Astrocyte (in vitro differentiated cells and primary cell): ENCODE results near the gene SREBF1. TPM values are rescaled to one million over a fixed set of nuclear protein-coding genes. Genes with fewer than 3 reads are reported as not detected.

Experiments used
- DNase-seq: peaks from one replicate; pipeline ENCODE4 v3.0.0-alpha.2; 2010; ENCODE audit warnings: low read depth
- FAIRE-seq: peaks from 2 replicates; lab custom pipeline; 2011; peaks lifted over from hg19 to GRCh38; lab: Jason Lieb, UNC
- H2AFZ ChIP-seq: 2 replicates; pipeline ENCODE4 v1.6.0; 2012; ENCODE audit warnings: low read depth, low read length, inconsistent platforms
- H3K27ac ChIP-seq: 2 replicates; pipeline ENCODE4 v1.5.1; 2011; ENCODE audit warnings: low read depth, low read length, inconsistent platforms
- H3K27me3 ChIP-seq: 2 replicates; pipeline ENCODE4 v1.6.0; 2011; ENCODE audit warnings: low read length, inconsistent platforms; ENCODE audit not compliant: insufficient read depth
- H3K36me3 ChIP-seq: 2 replicates; pipeline ENCODE4 v1.5.1; 2011; ENCODE audit warnings: low read length, inconsistent platforms; ENCODE audit not compliant: insufficient read depth
- H3K4me1 ChIP-seq: 2 replicates; pipeline ENCODE4 v1.5.1; 2011; ENCODE audit warnings: low read length, inconsistent platforms; ENCODE audit not compliant: insufficient read depth
- H3K4me2 ChIP-seq: 2 replicates; pipeline ENCODE4 v1.6.0; 2012; ENCODE audit warnings: low read length, inconsistent platforms
- H3K4me3 ChIP-seq: 2 replicates; pipeline ENCODE4 v1.5.1; 2011; ENCODE audit warnings: low read depth, mild to moderate bottlenecking, low read length, inconsistent platforms; ENCODE audit not compliant: insufficient read depth
- H3K79me2 ChIP-seq: 2 replicates; pipeline ENCODE4 v1.6.0; 2012; ENCODE audit warnings: mild to moderate bottlenecking, low read length, inconsistent platforms; ENCODE audit not compliant: insufficient read depth
- H3K9ac ChIP-seq: 2 replicates; pipeline ENCODE4 v1.6.0; 2012; ENCODE audit warnings: mild to moderate bottlenecking, low read length, inconsistent platforms
- H3K9me3 ChIP-seq: 2 replicates; pipeline ENCODE4 v1.5.1; 2012; ENCODE audit warnings: low read depth, mild to moderate bottlenecking, low read length, inconsistent platforms; ENCODE audit not compliant: insufficient read depth
- H4K20me1 ChIP-seq: 2 replicates; pipeline ENCODE4 v1.6.0; 2012; ENCODE audit warnings: low read length, inconsistent platforms; ENCODE audit not compliant: insufficient read depth
- H3K27ac Mint-ChIP-seq: one replicate; pipeline ENCODE4 v1.8.0; 2021; ENCODE audit warnings: mild to moderate bottlenecking, mixed read lengths; ENCODE audit not compliant: unreplicated experiment
- H3K27me3 Mint-ChIP-seq: one replicate; pipeline ENCODE4 v1.8.0; 2021; ENCODE audit warnings: low read depth, mixed read lengths; ENCODE audit not compliant: unreplicated experiment
- H3K36me3 Mint-ChIP-seq: one replicate; pipeline ENCODE4 v1.8.0; 2021; ENCODE audit warnings: low read depth, mixed read lengths; ENCODE audit not compliant: unreplicated experiment
- H3K4me1 Mint-ChIP-seq: one replicate; pipeline ENCODE4 v1.8.0; 2021; ENCODE audit warnings: low read depth, mixed read lengths; ENCODE audit not compliant: unreplicated experiment
- H3K4me3 Mint-ChIP-seq: one replicate; pipeline ENCODE4 v1.8.0; 2021; ENCODE audit warnings: mild to moderate bottlenecking, moderate library complexity, mixed read lengths; ENCODE audit not compliant: unreplicated experiment
- H3K9me3 Mint-ChIP-seq: one replicate; pipeline ENCODE4 v1.8.0; 2021; ENCODE audit warnings: mild to moderate bottlenecking, mixed read lengths; ENCODE audit not compliant: unreplicated experiment
- EZH2 ChIP-seq: IDR thresholded peaks from 2 replicates; pipeline ENCODE4 v1.6.1; 2012; ENCODE audit warnings: mild to moderate bottlenecking, low read length, inconsistent platforms; ENCODE audit not compliant: insufficient read depth
- total RNA-seq: library from RNA; stranded (reverse); gene quantifications from 2 replicates; pipeline ENCODE4 v1.2.1, GENCODE V29; 2021
- TF ChIP-seq, protein P1 (sequence below): IDR thresholded peaks from 2 replicates; pipeline ENCODE4 v1.5.1; 2011; ENCODE audit warnings: low read depth, mild to moderate bottlenecking, inconsistent platforms, low read length, moderate library complexity; ENCODE audit not compliant: insufficient read depth

SREBF1 gene
- total RNA-seq, 1 donor from 2014 or later, result 65.6 TPM

DNA sequence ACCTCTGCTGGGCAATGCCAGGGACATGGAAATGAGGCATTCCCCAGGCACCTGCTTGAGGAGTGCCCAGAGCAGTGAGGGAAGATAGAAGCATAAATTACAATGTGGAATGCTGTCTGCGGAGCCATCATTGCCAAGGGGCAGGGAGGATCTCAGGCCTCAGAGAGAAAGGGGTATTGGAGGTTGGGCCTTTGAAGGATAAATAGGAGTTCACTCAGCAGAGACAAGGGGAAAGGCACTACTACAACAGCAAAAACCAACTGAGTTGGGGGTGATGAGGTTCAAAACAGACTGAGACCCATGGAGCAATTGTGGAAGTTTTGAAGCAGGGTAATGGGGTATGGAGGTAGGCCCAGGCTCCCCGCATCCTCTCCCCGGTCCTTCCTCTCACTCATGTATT lies 32.8 kb downstream of the SREBF1 start:
- Mint-ChIP-seq H3K36me3 (peaks cover 18% of the 10 kb centered on the region), H3K9me3 (no peaks in the 10 kb centered on the region), H3K4me1 (peaks cover 10% of the 10 kb centered on the region), H3K27ac (peak overlapping the region; percentile 38), H3K27me3 (no peaks in the 10 kb centered on the region), H3K4me3 (peak overlapping the region; percentile 5)
- Histone ChIP-seq H3K9ac (no peak overlapping the region), H3K9me3 (no peaks in the 10 kb centered on the region), H4K20me1 (peaks cover 70% of the 10 kb centered on the region), H3K36me3 (peaks cover 9% of the 10 kb centered on the region), H3K4me2 (no peak overlapping the region), H2AFZ (no peak overlapping the region), H3K4me3 (no peak overlapping the region), H3K4me1 (no peaks in the 10 kb centered on the region), H3K27me3 (no peaks in the 10 kb centered on the region), H3K79me2 (no peaks in the 10 kb centered on the region), H3K27ac (no peak overlapping the region)
- FAIRE-seq, result no peak
- no peak for TF ChIP-seq EZH2
- TF ChIP-seq, protein P1, sequence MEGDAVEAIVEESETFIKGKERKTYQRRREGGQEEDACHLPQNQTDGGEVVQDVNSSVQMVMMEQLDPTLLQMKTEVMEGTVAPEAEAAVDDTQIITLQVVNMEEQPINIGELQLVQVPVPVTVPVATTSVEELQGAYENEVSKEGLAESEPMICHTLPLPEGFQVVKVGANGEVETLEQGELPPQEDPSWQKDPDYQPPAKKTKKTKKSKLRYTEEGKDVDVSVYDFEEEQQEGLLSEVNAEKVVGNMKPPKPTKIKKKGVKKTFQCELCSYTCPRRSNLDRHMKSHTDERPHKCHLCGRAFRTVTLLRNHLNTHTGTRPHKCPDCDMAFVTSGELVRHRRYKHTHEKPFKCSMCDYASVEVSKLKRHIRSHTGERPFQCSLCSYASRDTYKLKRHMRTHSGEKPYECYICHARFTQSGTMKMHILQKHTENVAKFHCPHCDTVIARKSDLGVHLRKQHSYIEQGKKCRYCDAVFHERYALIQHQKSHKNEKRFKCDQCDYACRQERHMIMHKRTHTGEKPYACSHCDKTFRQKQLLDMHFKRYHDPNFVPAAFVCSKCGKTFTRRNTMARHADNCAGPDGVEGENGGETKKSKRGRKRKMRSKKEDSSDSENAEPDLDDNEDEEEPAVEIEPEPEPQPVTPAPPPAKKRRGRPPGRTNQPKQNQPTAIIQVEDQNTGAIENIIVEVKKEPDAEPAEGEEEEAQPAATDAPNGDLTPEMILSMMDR, result no peak
- no peak for DNase-seq

DNA sequence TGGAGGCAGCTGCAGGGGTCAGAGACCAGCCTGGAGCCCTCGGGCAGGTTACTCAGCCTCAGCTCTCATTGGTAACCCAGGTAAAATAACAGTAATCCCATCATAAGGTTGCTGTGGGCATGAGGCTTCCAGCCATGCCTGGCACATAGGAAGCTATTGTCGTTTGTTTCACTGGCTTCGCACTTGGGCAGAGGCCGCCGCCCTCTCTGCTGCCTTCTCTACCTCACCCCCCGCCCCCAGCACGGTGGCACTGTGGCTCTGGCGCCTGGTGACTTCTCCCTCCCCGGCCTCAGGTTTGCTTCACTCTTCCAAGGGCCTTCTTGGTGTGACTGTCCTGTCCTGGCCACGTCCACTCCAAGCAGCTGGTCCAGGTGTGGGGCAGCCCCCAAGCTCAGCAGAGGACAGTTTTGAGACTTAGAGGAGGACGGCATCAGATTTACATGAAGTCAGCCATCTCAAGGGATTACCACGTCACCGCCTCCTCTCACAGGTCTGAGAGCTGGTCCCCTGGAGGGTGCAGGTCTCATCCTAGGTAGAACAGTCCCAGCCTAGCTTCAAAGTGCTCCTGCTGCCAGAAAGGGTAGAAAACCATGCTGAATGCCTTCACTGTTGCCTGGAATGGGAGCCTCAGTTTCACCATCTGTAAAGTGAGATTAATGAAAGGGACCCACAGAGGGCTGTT lies 34.8 kb downstream of the SREBF1 start:
- TF ChIP-seq, protein P1, result no peak
- TF ChIP-seq EZH2, result no peak
- H3K4me1 Mint-ChIP-seq, result peaks cover 7% of the 10 kb centered on the region
- no peak for DNase-seq
- no peak overlapping the region for H3K27ac Mint-ChIP-seq
- peaks cover 20% of the 10 kb centered on the region for H3K36me3 Mint-ChIP-seq
- Histone ChIP-seq H3K27ac (no peak overlapping the region), H3K9ac (no peak overlapping the region), H3K4me2 (no peak overlapping the region), H3K4me3 (no peak overlapping the region), H2AFZ (no peak overlapping the region), H3K79me2 (no peaks in the 10 kb centered on the region), H3K9me3 (no peaks in the 10 kb centered on the region), H4K20me1 (peaks cover 76% of the 10 kb centered on the region), H3K4me1 (no peaks in the 10 kb centered on the region), H3K36me3 (peaks cover 9% of the 10 kb centered on the region), H3K27me3 (no peaks in the 10 kb centered on the region)
- H3K4me3 Mint-ChIP-seq, result no peak overlapping the region
- no peaks in the 10 kb centered on the region for H3K27me3 Mint-ChIP-seq
- no peaks in the 10 kb centered on the region for H3K9me3 Mint-ChIP-seq
- FAIRE-seq, result no peak

DNA sequence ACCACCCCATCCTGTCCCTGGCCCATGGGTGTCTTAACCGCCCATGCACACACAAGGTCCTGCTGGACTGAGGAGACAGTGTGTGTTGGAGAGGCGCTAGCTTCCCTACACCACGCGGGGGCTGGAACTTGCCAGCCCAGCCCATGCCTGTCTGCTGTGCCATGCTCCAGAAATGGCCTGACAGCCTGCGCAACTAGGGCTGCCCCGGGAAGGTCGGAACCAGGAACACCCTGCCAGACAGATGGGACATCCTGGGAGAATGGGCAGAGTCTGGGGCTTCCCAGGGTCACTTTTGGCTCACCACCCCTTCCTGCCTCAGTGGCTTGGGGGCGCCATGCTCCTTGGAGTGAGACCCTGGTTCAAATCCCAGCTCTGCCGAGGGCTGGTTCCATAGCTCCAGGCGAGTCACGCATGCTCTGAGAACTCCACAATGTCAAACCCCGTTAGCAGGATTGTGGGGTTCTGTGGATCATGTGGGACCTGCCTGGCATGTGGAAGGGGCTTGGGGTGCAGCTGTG lies 36.2 kb downstream of the SREBF1 start:
- H3K4me3 Mint-ChIP-seq, result no peak overlapping the region
- H2AFZ ChIP-seq, result no peak overlapping the region
- no peaks in the 10 kb centered on the region for H3K79me2 ChIP-seq
- H3K27ac ChIP-seq, result no peak overlapping the region
- H3K27ac Mint-ChIP-seq, result no peak overlapping the region
- peaks cover 71% of the 10 kb centered on the region for H4K20me1 ChIP-seq
- DNase-seq, result no peak
- no peak overlapping the region for H3K9ac ChIP-seq
- H3K27me3 ChIP-seq, result no peaks in the 10 kb centered on the region
- no peak overlapping the region for H3K4me3 ChIP-seq
- H3K36me3 Mint-ChIP-seq, result peaks cover 14% of the 10 kb centered on the region
- H3K9me3 Mint-ChIP-seq, result no peaks in the 10 kb centered on the region
- no peak for TF ChIP-seq EZH2
- TF ChIP-seq, protein P1, result no peak
- no peaks in the 10 kb centered on the region for H3K4me1 Mint-ChIP-seq
- peaks cover 2% of the 10 kb centered on the region for H3K36me3 ChIP-seq
- no peak for FAIRE-seq
- no peaks in the 10 kb centered on the region for H3K27me3 Mint-ChIP-seq
- no peaks in the 10 kb centered on the region for H3K9me3 ChIP-seq
- H3K4me1 ChIP-seq, result no peaks in the 10 kb centered on the region
- H3K4me2 ChIP-seq, result no peak overlapping the region
